ENCODE data around the gene RASGRP2. TPM values are rescaled to one million over a fixed set of nuclear protein-coding genes. Genes with fewer than 3 reads are reported as not detected.

Gene RASGRP2
- total RNA-seq, 2 donors from 2014 or later, result 0.86 to 1.9 TPM

- 57 to 58% methylated on average over 11 of the region's 13 CpGs for WGBS, 2 experiments (ENCODE audit: insufficient coverage in 1 of 2, insufficient read length in 1 of 2)
- H3K27ac Mint-ChIP-seq, result peak overlapping the region; percentile 55
- H3K9me3 Mint-ChIP-seq, result no peaks in the 10 kb centered on the region
- H3K4me1 Mint-ChIP-seq, result peaks cover 46% of the 10 kb centered on the region
- no peak overlapping the region for H3K9ac ChIP-seq (ENCODE audit: extremely low read depth, low read length, poor library complexity, severe bottlenecking)
- no peaks in the 10 kb centered on the region for H3K9me3 ChIP-seq (ENCODE audit: control insufficient read depth, low read length)
- H3K27me3 Mint-ChIP-seq (ENCODE audit: insufficient read depth), result no peaks in the 10 kb centered on the region
- no peak overlapping the region for H3K4me3 Mint-ChIP-seq
- peaks cover 49% of the 10 kb centered on the region for H3K36me3 Mint-ChIP-seq (ENCODE audit: low read depth)
- H3K4me3 ChIP-seq (ENCODE audit: low read length), result no peak overlapping the region
- H3K27ac ChIP-seq (ENCODE audit: low read depth, low read length), result peak overlapping the region; percentile 77
- peaks cover 49% of the 10 kb centered on the region for H3K36me3 ChIP-seq (ENCODE audit: control insufficient read depth, insufficient read depth, low read length)
- DNase-seq, result peak; percentile 88
- TF ChIP-seq CTCF (conservative IDR thresholded peaks at IDR 0.05), result no peak
- H3K4me1 ChIP-seq (ENCODE audit: control insufficient read depth, insufficient read depth, low read length), result peaks cover 16% of the 10 kb centered on the region
- H3K27me3 ChIP-seq (ENCODE audit: control insufficient read depth, insufficient read depth, low read length, poor library complexity, severe bottlenecking), result no peaks in the 10 kb centered on the region
Measured at GRCh38 chr11:64762674-64763525, 19.0 kb upstream of the RASGRP2 start.

- Histone ChIP-seq H3K36me3 (ENCODE audit: control insufficient read depth, insufficient read depth, low read length) (peaks cover 43% of the 10 kb centered on the region), H3K27ac (ENCODE audit: low read depth, low read length) (no peak overlapping the region), H3K4me1 (ENCODE audit: control insufficient read depth, insufficient read depth, low read length) (peaks cover 16% of the 10 kb centered on the region), H3K9ac (ENCODE audit: extremely low read depth, low read length, poor library complexity, severe bottlenecking) (no peak overlapping the region), H3K27me3 (ENCODE audit: control insufficient read depth, insufficient read depth, low read length, poor library complexity, severe bottlenecking) (no peaks in the 10 kb centered on the region), H3K9me3 (ENCODE audit: control insufficient read depth, low read length) (no peaks in the 10 kb centered on the region), H3K4me3 (ENCODE audit: low read length) (no peak overlapping the region)
- WGBS, 2 experiments (ENCODE audit: insufficient coverage in 1 of 2, insufficient read length in 1 of 2), result 84 to 86% methylated on average over 3 to 5 of the region's 5 CpGs
- Mint-ChIP-seq H3K27ac (peak overlapping the region; percentile 81), H3K36me3 (ENCODE audit: low read depth) (peaks cover 43% of the 10 kb centered on the region), H3K4me1 (peaks cover 43% of the 10 kb centered on the region), H3K4me3 (no peak overlapping the region), H3K27me3 (ENCODE audit: insufficient read depth) (no peaks in the 10 kb centered on the region), H3K9me3 (no peaks in the 10 kb centered on the region)
- no peak for TF ChIP-seq CTCF (conservative IDR thresholded peaks at IDR 0.05)
- no peak for DNase-seq
Measured at GRCh38 chr11:64762277-64762673, 18.3 kb upstream of the RASGRP2 start.

GRCh38 chr11:64760759-64761420 is 16.9 kb upstream of the RASGRP2 start:
- H3K9ac ChIP-seq (ENCODE audit: extremely low read depth, low read length, poor library complexity, severe bottlenecking), result no peak overlapping the region
- peaks cover 43% of the 10 kb centered on the region for H3K4me1 Mint-ChIP-seq
- 74 to 83% methylated on average over 3 to 7 of the region's 7 CpGs for WGBS, 2 experiments (ENCODE audit: insufficient coverage in 1 of 2, insufficient read length in 1 of 2)
- no peak overlapping the region for H3K4me3 Mint-ChIP-seq
- H3K9me3 ChIP-seq (ENCODE audit: control insufficient read depth, low read length), result no peaks in the 10 kb centered on the region
- peaks cover 33% of the 10 kb centered on the region for H3K36me3 Mint-ChIP-seq (ENCODE audit: low read depth)
- peak overlapping the region; percentile 77 for H3K27ac Mint-ChIP-seq
- peaks cover 16% of the 10 kb centered on the region for H3K4me1 ChIP-seq (ENCODE audit: control insufficient read depth, insufficient read depth, low read length)
- no peak for TF ChIP-seq CTCF (conservative IDR thresholded peaks at IDR 0.05)
- no peak overlapping the region for H3K4me3 ChIP-seq (ENCODE audit: low read length)
- H3K27me3 ChIP-seq (ENCODE audit: control insufficient read depth, insufficient read depth, low read length, poor library complexity, severe bottlenecking), result no peaks in the 10 kb centered on the region
- no peaks in the 10 kb centered on the region for H3K9me3 Mint-ChIP-seq
- peak overlapping the region; percentile 19 for H3K27ac ChIP-seq (ENCODE audit: low read depth, low read length)
- DNase-seq, result peak; percentile 47
- peaks cover 35% of the 10 kb centered on the region for H3K36me3 ChIP-seq (ENCODE audit: control insufficient read depth, insufficient read depth, low read length)
- H3K27me3 Mint-ChIP-seq (ENCODE audit: insufficient read depth), result no peaks in the 10 kb centered on the region
